ENCODE data around the gene ASXL2. TPM values are rescaled to one million over a fixed set of nuclear protein-coding genes. Genes with fewer than 3 reads are reported as not detected.

The ASXL2 gene
- total and polyA plus RNA-seq, 2 of the 13 experiments (the other 11 are each of a cell fraction or from before 2014, with no cell fraction given), result 12.1 to 19.2 TPM

DNA sequence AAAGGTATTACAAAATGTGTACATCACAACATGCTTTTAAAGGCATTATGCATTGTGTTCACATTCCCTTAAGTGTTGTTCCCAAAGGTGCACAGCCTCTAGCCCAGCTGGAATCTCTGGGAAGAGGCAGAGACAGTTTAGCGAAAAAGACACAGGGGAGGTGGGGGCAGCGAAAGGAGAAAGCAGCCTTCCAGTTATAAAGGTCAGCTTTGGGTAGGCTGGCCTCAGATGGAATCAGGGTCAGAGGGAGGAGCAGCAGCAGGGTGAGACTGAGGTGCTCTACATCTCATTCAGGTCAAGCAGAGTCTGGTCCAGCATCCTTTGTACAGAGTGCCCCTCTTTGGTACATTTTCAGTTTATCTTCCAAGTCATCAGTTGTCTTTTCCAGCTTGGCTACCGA is 68.6 kb downstream of the ASXL2 start (continued):
- TF ChIP-seq PATZ1 (CRISPR knock-in tag; IDR thresholded peaks at IDR 0.05), result peak; percentile 72
- TF ChIP-seq JUN (CRISPR knock-in tag; IDR thresholded peaks at IDR 0.05), result no peak
- TF ChIP-seq, protein P1, sequence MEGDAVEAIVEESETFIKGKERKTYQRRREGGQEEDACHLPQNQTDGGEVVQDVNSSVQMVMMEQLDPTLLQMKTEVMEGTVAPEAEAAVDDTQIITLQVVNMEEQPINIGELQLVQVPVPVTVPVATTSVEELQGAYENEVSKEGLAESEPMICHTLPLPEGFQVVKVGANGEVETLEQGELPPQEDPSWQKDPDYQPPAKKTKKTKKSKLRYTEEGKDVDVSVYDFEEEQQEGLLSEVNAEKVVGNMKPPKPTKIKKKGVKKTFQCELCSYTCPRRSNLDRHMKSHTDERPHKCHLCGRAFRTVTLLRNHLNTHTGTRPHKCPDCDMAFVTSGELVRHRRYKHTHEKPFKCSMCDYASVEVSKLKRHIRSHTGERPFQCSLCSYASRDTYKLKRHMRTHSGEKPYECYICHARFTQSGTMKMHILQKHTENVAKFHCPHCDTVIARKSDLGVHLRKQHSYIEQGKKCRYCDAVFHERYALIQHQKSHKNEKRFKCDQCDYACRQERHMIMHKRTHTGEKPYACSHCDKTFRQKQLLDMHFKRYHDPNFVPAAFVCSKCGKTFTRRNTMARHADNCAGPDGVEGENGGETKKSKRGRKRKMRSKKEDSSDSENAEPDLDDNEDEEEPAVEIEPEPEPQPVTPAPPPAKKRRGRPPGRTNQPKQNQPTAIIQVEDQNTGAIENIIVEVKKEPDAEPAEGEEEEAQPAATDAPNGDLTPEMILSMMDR (CRISPR knock-in tag; IDR thresholded peaks at IDR 0.05), result 0 out of 2 replicates have a peak, but pooled peaks have one; percentile 15
- peak in 1 of 2 experiments; percentile 46; a peak in 1 of 4 replicates for TF ChIP-seq EP300 (IDR thresholded peaks at IDR 0.05; ENCODE audit: low read depth in 2 of 2, low read length in 2 of 2)
- no peak for TF ChIP-seq EP300 (CRISPR knock-in tag; IDR thresholded peaks at IDR 0.05; ENCODE audit: borderline replicate concordance)
- TF ChIP-seq MIER3 (CRISPR knock-in tag; IDR thresholded peaks at IDR 0.05; ENCODE audit: borderline replicate concordance), result 0 out of 2 replicates have a peak, but pooled peaks have one; percentile 28
- TF ChIP-seq ZNF234 (CRISPR knock-in tag; conservative IDR thresholded peaks at IDR 0.05), result no peak
- no peak for TF ChIP-seq BCL3 (CRISPR knock-in tag; IDR thresholded peaks at IDR 0.05)
- no peak for TF ChIP-seq ZNF329 (CRISPR knock-in tag; IDR thresholded peaks at IDR 0.05; ENCODE audit: low read depth)
- peak; percentile 55; the same call in 1 of the 2 replicates for TF ChIP-seq HDAC1 (CRISPR knock-in tag; IDR thresholded peaks at IDR 0.05)
- 0 out of 2 replicates have a peak, but pooled peaks have one; percentile 14 for TF ChIP-seq KDM1A (CRISPR knock-in tag; IDR thresholded peaks at IDR 0.05)
- no peak for TF ChIP-seq PLRG1 (conservative IDR thresholded peaks at IDR 0.05)
- no peak for TF ChIP-seq PAF1 (CRISPR knock-in tag; IDR thresholded peaks at IDR 0.05)
- no peak for TF ChIP-seq SP140L (CRISPR knock-in tag; IDR thresholded peaks at IDR 0.05; ENCODE audit: borderline replicate concordance)
- TF ChIP-seq ZNF800 (CRISPR knock-in tag; IDR thresholded peaks at IDR 0.05), result no peak
- TF ChIP-seq GFI1 (CRISPR knock-in tag; IDR thresholded peaks at IDR 0.05; ENCODE audit: borderline replicate concordance), result 0 out of 2 replicates have a peak, but pooled peaks have one; percentile 47
- TF ChIP-seq ZNF142 (CRISPR knock-in tag; IDR thresholded peaks at IDR 0.05), result 0 out of 2 replicates have a peak, but pooled peaks have one; percentile 31
